Tibial artery (tissue), 4 donors: ENCODE data around the gene BIVM.
A peak's percentile ranks its signal among the peaks of the same experiment; 100 is the strongest.

Experiments
- DNase-seq, 2 donors: peaks; one replicate each; pipeline ENCODE4 v3.0.0-alpha.2; 2019
- H3K27ac ChIP-seq, 2 donors: fragments of 200-600 bp; sonication (generic) in 1 of 2; 1 replicate in 1 of 2; 2 replicates in 1 of 2; pipeline ENCODE4 v1.5.1; 2018 to 2019; ENCODE audit warnings: mild to moderate bottlenecking in 1 of 2
- H3K27me3 ChIP-seq, 2 donors: fragments of 200-600 bp; sonication (generic) in 1 of 2; one replicate each; pipeline versions ENCODE4 v1.5.1 to v1.6.0; 2016 to 2019
- H3K36me3 ChIP-seq, 3 donors: fragments of 200-600 bp; sonication (generic) in 2 of 3; one replicate each; pipeline ENCODE4 v1.5.1; 2016 to 2019; ENCODE audit warnings: mild to moderate bottlenecking in 2 of 3
- H3K4me1 ChIP-seq, 4 donors: fragments of 200-600 bp; sonication (generic) in 2 of 4; 1 replicate in 3 of 4; 2 replicates in 1 of 4; pipeline ENCODE4 v1.5.1; 2016 to 2019
- H3K4me3 ChIP-seq, 2 donors: fragments of 200-600 bp; sonication (generic) in 1 of 2; 1 replicate in 1 of 2; 2 replicates in 1 of 2; pipeline ENCODE4 v1.5.1; 2018 to 2019; ENCODE audit warnings: mild to moderate bottlenecking in 2 of 2
- H3K9me3 ChIP-seq, 3 donors: fragments of 200-600 bp; sonication (generic) in 1 of 3; one replicate each; pipeline ENCODE4 v1.5.1; 2016 to 2019
- CTCF ChIP-seq, 2 experiments: fragments of 200-600 bp in 1 of 2; fragments of 450-650 bp in 1 of 2; IDR thresholded peaks; one replicate each; pipeline ENCODE4 v1.5.1; 2017 to 2019; ENCODE audit warnings: antibody characterized with exemption in 2 of 2, mild to moderate bottlenecking in 1 of 2, moderate library complexity in 1 of 2
- intact Hi-C: fragments of 100-400 bp; cut with DNase I; formaldehyde crosslinking; loops from one replicate; pipeline ENCODE4 v1.15.0; 2023; ENCODE audit warnings: low total_unique reads

The BIVM gene

DNA sequence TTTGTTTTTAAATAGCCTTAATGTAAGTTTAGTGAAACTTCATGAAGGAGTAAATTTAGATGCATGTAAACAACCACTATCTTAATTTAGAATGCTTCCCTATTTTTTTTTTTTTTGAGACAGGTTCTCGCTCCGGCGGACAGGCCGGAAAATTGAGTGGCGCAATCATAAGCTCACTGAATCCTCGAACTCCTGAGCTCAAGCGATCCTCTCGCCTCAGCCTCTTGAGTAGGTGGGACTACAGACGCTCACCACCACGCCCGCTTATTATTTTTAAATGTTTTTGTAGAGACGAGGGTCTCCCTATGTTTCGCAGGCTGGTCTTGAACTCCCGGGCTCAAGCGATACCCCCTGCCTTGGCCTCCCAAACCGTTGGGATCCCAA lies 26.9 kb upstream of the BIVM start:
- Histone ChIP-seq H3K9me3 (no peaks in the 10 kb centered on the region), H3K27me3 (no peaks in the 10 kb centered on the region), H3K27ac (no peak overlapping the region), H3K4me3 (peak overlapping the region in 1 of 2 donors; percentile 79), H3K4me1 (peaks cover 0 to 11% (median 4%) of the 10 kb centered on the region in 4 donors), H3K36me3 (peaks cover 0 to 6% (median 0%) of the 10 kb centered on the region in 3 donors)
- DNase-seq, result no peak
- no peak for TF ChIP-seq CTCF (IDR thresholded peaks at IDR 0.05)
- intact Hi-C loops, result no loop called here

DNA sequence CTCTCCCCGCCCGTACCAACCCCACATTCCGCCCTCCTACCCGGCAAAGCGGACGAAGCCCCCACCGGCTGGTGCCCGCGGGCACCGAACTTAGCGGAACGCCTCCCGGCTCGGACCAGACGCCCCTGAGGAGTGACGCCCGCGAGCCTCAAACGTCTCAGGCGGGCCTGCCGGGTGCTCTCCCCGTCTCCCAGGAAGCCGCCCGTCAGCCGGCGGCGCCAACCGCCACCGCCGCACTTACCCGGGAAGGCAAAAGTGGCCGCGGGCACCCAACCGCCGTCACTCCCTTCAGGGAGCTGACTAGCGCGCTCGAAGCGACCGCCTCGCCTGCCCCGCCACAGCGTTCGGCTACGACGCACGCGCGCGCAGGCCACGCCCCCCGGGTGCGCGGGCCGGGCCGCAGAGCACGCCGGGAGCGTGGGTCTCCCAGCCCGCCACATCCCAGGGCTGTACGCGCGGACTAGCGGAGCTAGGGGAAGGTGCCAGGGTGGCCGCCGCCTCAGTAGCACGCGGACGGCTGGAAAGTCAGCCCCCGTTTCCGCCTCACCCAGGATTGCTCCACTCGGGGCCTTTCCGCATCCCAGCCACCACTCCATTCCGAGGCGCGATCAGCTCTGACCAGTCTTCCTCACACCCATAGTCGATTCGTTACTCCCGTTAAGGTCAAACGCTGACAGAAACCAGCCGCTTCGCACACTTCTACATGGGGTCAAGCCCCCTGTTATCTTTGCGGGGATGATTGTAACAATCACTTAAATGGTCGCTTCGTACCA lies 25.3 kb upstream of the BIVM start, which contains the start of gene TEX30:
TSS of gene TEX30 (minus strand) at position 346 of the 773 bp plus-strand sequence. CDS start 3,760 bp downstream, outside the sequence.
- peak in 1 of 2 experiments; percentile 17 for TF ChIP-seq CTCF (IDR thresholded peaks at IDR 0.05)
- H3K4me3 ChIP-seq, result peak within 1 kb of the TSS; percentile 74 to 79
- no peaks in the 10 kb centered on the region for H3K36me3 ChIP-seq
- H3K4me1 ChIP-seq, result peaks cover 0 to 11% (median 4%) of the 10 kb centered on the region in 4 donors
- no peaks in the 10 kb centered on the region for H3K9me3 ChIP-seq
- peak; percentile 68 to 91 for DNase-seq
- no peaks in the 10 kb centered on the region for H3K27me3 ChIP-seq
- intact Hi-C loops, result no loop called here
- H3K27ac ChIP-seq, result peak within 1 kb of the TSS; percentile 82 to 90

- Histone ChIP-seq H3K27ac (peak overlapping the region; percentile 82 to 90), H3K36me3 (no peaks in the 10 kb centered on the region), H3K4me1 (peaks cover 0 to 11% (median 4%) of the 10 kb centered on the region in 4 donors), H3K9me3 (no peaks in the 10 kb centered on the region), H3K27me3 (no peaks in the 10 kb centered on the region), H3K4me3 (peak overlapping the region; percentile 74 to 79)
- intact Hi-C loops, result no loop called here
- no peak for DNase-seq
- TF ChIP-seq CTCF (IDR thresholded peaks at IDR 0.05), result no peak
Measured at GRCh38 chr13:102774214-102774568, 24.7 kb upstream of the BIVM start.

DNA sequence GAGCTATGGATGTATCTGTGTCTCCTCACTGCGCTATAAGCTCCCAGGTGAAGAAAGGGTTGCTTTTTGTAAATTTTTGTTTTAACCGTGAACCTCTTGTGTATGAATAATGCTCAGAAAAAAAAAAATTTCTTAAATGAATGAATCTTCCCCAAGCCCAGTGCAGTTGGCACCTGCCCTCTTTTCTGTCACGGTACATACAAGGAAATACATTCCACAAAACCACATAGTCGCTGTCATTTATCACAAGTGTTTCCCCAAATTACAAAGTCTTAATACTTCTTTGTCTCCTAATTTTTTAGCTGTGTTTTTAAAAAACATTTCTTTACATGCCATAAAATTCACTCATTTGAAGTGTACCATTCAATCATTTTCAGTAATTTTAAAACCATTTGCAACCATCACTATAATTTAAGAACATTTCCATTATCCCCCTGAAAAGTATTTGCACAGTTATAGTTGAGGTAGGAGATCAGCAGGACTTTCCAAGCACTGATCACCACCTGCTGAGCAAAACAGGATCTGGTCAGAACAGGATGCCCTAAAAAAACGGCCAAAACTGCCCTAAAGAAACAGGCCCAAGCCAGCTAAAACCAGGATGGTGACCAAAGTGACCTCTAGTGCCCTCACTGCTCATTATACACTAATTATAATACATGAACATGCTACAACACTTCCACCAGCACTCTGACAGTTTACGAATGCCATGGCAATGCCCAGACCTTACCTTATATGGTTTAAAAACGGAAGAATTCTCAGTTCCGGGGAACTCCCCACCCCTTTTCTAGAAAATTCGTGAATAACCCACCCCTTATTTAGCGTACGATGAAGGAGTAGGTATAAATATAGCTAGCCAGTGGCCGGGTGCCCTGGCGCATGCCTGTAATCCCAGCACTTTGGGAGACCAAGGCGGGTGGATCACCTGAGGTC lies 24.1 kb upstream of the BIVM start:
- H3K9me3 ChIP-seq, result no peaks in the 10 kb centered on the region
- intact Hi-C loops, result no loop called here
- no peaks in the 10 kb centered on the region for H3K36me3 ChIP-seq
- no peak for TF ChIP-seq CTCF (IDR thresholded peaks at IDR 0.05)
- peaks cover 0 to 11% (median 4%) of the 10 kb centered on the region in 4 donors for H3K4me1 ChIP-seq
- no peak overlapping the region for H3K27ac ChIP-seq
- no peak for DNase-seq
- no peaks in the 10 kb centered on the region for H3K27me3 ChIP-seq
- H3K4me3 ChIP-seq, result no peak overlapping the region

GRCh38 chr13:102776271-102776670 lies 22.6 kb upstream of the BIVM start:
- no peaks in the 10 kb centered on the region for H3K9me3 ChIP-seq
- H3K4me3 ChIP-seq, result no peak overlapping the region
- DNase-seq, result no peak
- H3K36me3 ChIP-seq, result no peaks in the 10 kb centered on the region
- intact Hi-C loops, result no loop called here
- peaks cover 0 to 11% (median 4%) of the 10 kb centered on the region in 4 donors for H3K4me1 ChIP-seq
- TF ChIP-seq CTCF (IDR thresholded peaks at IDR 0.05), result no peak
- H3K27ac ChIP-seq, result no peak overlapping the region
- H3K27me3 ChIP-seq, result no peaks in the 10 kb centered on the region
